NCI-H1092 treated with DMSO at 0.1 percent for 48 hours (cell line): ENCODE data around the gene TMIGD2.
A peak's percentile ranks its signal among the peaks of the same experiment; 100 is the strongest.
"Not testable (repeated sequence)": the region's sequence is repeated elsewhere in the genome, so short reads cannot be mapped to it uniquely, and the experiment has no call there.

Source experiments
- DNase-seq: peaks from one replicate; lab custom pipeline; 2025; lab: John Stamatoyannopoulos, UW

TMIGD2 gene

DNA sequence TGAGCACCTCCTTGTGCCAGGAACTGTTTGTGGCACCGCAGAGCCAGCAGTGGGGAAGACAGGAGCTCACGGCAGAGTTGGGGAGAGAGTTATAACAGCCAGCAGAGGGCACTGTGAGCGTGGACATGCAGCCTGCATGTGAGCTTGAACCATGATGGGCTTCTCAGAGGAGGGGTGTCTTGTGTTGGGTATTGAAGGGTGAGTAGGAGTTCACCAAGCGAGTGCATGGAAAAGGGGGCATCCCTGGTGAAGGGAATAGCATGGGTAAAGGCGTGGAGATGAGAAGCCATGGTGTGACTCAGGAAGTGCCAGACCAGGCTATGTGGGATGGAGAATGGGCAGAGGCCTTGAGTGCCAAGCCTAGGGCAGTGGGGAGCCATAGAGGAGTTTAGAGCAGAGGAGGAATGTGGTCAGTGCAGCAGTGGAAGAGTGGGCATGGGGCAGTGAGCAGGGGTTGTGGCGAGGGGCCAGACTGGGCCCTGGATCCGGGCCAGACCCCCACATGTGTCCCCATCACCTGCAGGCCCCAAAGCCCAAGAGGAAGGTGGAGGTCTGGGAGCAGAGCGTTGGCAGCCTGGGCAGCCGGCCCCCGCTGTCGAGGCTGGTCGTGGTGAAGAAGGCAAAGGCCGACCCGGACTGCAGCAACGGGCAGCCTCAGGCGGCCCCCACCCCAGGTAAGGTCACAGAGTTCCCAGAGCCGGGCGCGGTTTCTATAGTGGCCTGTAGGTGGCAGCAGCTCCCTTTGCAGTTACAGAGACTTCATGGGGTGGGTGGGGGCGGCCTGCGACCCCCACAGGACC, 34.9 kb downstream of the TMIGD2 start:
- DNase-seq = peak; percentile 34

DNA sequence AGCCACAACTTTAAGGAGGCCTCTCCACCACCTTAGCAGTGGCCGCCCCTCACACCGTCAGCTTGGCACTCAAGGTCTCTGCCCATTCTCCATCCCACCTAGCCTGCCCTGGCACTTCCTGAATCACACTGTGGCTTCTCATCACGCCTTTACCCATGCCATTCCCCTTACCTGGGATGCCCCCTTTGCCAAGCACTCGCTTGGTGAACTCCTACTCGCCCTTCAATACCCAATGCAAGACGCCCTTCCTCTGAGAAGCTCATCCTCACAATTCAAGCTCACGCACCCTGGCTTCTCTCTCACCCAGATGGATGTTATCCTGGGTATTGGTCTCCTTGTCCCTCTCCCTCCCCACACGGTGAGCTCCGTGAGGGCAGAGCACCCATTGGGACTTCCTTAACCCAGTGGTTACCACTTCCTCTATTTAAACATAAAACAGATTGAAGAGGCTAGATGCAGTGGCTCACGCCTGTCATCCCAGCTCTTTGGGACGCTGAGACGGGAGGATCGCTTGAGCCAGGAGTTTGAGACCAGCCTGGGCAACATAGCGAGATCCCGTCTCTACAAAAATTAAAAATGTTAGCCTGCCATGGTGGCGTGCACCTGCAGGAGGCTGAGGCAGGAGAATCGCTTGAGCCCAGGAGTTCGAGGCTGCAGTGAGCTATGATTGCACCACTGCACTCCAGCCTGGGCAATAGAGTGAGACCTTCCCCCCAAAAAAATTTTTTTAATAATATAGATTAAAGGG, 35.8 kb downstream of the TMIGD2 start:
- no peak for DNase-seq

DNA sequence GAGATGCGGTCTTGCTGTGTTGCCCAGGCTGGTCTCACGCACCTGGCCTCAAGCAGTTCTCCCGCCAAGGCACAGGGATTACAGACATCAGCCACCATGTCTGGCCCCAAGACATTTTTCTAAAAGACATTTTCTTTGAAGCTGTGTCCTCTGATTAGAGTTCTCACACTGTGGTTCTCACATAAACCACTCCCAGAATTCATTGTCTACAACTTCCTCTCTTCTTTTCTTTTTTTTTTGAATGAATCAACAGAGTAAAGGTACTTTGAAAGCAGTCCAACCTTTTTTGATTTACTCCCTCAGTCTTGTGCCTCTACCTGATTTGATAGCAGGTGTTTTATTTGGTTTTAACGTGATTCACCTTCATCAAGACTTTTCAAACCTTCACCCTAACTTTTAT, 37.4 kb downstream of the TMIGD2 start:
- no peak for DNase-seq

DNA sequence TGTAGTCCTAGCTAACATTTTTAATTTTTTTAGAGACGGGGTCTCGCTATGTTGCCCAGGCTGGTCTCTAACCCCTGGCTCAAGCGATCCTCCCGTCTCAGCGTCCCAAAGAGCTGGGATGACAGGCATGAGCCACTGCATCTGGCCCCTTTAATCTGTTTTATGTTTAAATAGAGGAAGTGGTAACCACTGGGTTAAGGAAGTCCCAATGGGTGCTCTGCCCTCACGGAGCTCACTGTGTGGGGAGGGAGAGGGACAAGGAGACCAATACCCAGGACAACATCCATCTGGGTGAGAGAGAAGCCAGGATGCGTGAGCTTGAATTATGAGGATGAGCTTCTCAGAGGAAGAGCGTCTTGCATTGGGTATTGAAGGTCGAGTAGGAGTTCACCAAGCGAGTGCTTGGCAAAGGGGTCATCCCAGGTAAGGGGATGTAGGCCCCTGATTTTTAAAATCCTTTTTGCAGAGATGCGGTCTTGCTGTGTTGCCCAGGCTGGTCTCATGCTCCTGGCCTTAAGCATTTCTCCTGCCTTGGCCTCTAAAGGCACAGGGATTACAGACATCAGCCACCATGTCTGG, 41.5 kb downstream of the TMIGD2 start:
- DNase-seq = no peak

DNA sequence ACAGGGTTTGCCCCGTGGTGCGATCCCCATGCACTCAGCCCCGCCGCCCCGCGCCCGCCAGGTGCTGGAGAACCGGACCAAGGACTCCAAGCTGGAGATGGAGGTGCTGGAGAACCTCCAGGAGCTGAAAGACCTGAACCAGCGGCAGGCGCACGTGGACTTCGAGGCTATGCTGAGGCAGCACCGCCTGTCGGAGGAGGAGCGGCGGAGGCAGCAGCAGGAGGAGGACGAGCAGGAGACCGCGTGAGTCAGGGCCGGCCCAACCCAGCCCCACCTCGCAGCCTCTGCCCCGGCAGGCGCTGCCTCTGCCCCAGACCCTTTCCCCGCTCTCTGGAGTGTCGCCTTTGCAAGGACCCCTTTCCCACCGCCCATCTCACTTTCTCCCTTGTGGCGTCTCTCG, 44.0 kb downstream of the TMIGD2 start:
- DNase-seq = no peak

DNA sequence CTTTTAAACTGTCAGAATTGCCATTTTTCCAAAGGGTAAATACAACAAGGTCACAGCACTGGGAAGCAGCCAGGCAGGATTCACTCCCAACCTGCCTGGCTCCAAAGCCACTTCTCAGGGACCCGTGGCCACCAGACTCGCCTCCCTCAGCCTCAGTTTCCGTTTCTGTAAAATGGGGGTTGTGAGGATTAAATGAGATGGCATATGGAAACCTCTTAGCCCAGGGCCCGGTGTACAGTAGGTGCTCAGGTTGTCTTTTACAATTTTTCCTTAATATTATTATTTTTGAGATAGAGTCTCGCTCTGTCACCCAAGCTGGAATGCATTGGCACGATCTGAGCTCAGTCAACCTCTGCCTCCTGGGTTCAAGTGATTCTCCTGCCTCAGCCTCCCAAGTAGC, 45.2 kb downstream of the TMIGD2 start:
- DNase-seq = no peak

DNA sequence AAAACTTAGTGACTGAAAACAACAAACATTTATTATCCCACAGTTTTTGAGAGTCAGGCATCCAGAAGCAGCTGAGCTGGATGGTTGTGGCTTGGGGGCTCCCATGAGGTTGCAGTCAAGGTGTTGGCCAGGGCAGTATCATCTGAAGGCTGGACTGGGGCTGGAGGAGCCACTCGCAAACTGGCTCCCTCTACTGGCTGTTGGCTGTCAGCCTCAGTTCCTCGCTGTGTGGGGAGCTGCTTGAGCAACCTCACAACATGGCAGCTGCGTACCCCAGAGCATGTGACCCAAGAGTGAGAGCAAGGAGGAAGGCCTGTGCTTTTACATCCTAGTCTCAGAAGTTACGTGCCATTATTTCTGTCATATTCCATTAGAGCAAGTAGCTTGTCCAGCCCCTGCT, 45.6 kb downstream of the TMIGD2 start:
- DNase-seq = no peak

DNA sequence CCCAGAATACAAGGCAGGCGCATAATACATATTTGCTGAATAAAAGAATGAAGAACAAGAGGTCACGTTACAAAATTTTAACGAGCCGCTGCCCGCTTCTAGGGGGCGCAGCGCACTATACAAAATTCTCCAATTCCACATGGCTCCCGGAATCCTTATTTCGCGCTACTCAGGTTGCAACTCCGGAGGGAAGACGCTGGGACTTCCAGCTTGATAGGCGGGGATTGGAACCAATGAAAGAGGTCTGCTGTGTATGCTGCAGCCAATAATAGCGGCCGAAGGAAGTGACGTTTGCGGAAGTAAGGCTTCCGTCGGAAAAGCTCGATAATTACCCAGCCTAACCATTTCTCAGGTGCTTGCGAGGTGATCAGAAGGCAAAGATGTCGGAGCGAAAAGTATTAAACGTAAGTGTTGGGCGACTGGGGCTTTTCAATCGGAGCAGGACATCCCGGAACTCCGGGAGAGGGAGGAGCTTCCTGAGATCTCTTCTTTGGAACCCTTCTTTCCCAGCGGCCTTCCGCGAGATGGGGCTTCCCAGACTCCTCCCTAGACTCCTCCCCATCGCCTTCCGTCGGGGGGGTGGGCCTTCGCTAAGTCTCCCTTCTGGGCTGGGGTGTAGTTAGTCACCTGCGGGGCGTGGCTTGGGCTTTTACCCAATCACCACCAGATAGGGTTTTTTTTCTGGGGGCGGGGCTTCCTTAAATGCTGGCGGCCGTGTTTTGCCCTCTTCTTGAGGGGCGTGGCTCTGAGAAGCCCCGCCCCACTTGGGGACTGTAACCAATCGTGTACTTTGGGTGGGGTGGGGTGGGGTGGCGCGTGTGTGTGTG, 55.2 kb downstream of the TMIGD2 start, which contains the start of gene YJU2:
YJU2 (plus strand) TSS at position 314 of the 827 bp plus-strand sequence; CDS start at position 381, 67 bp downstream.
- peak; percentile 99 for DNase-seq

DNA sequence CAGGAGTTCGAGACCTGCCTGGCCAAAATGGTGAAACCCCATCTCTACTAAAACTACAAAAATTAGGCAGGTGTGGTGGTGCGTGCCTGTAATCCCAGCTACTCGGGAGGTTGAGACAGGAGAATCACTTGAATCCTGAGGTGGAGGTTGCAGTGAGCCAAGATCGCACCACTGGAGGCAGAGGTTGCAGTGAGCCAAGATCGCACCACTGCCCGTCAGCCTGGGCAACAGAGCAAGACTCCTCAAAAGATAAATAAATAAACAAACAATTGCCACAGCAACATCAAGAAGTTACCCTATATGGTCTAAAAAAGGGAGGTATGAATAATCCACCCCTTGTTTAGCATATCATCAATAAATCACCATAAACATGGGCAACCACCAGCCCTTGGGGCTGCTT, 56.3 kb downstream of the TMIGD2 start:
- DNase-seq = not testable (repeated sequence)
